ENCODE measurements around the gene EVL. TPM values are rescaled to one million over a fixed set of nuclear protein-coding genes. Genes with fewer than 3 reads are reported as not detected.

EVL gene
- total RNA-seq, 2 experiments from 2014 or later = 660 to 678 TPM

DNA sequence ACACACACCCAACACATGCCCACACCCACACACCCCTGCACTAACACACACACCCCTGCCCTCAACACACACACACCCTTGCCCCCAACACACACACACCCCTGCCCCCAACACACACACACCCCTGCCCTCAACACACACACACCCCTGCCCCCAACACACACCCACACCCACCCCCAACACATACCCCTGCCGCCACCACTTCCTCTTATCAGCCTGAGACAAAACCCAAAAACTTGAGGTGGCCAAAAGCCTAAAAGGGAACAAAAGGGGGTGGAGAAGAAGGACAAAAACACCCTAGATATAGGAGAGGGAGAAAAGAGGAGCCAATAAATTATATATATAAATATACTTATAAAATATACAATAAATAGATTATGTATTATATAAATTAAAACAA, 103.3 kb downstream of the EVL start:
- H3K27me3 ChIP-seq (ENCODE audit: control insufficient read depth in 1 of 2, insufficient read depth in 2 of 2, low read length in 2 of 2) = peaks cover 0 to 2% of the 10 kb centered on the region in 2 experiments
- H3K27ac ChIP-seq (ENCODE audit: low read depth in 1 of 2, low read length in 2 of 2) = no peak overlapping the region
- CTCF ChIA-PET = no interaction called here
- peaks cover 10% of the 10 kb centered on the region for H3K4me1 ChIP-seq (ENCODE audit: insufficient read depth, low read length)
- Mint-ChIP-seq H3K4me3 (no peak overlapping the region), H3K36me3 (ENCODE audit: low read depth) (no peaks in the 10 kb centered on the region), H3K9me3 (no peaks in the 10 kb centered on the region), H3K27ac (no peak overlapping the region), H3K4me1 (ENCODE audit: low read depth) (peaks cover 6% of the 10 kb centered on the region), H3K27me3 (peaks cover 13% of the 10 kb centered on the region)
- intact Hi-C loops (cut with DNase I, micrococcal nuclease) = no loop called here
- peak in 1 of 14 experiments; percentile 24 for DNase-seq
- no peak for ATAC-seq (ENCODE audit: poor library complexity)
- H3K36me3 ChIP-seq (ENCODE audit: insufficient read depth, low read length) = no peaks in the 10 kb centered on the region
- no peaks in the 10 kb centered on the region for H3K9me3 ChIP-seq (ENCODE audit: control insufficient read depth in 1 of 2, insufficient read depth in 1 of 2, low read length in 2 of 2)
- POLR2A ChIA-PET = no interaction called here
- TF ChIP-seq, protein P1, sequence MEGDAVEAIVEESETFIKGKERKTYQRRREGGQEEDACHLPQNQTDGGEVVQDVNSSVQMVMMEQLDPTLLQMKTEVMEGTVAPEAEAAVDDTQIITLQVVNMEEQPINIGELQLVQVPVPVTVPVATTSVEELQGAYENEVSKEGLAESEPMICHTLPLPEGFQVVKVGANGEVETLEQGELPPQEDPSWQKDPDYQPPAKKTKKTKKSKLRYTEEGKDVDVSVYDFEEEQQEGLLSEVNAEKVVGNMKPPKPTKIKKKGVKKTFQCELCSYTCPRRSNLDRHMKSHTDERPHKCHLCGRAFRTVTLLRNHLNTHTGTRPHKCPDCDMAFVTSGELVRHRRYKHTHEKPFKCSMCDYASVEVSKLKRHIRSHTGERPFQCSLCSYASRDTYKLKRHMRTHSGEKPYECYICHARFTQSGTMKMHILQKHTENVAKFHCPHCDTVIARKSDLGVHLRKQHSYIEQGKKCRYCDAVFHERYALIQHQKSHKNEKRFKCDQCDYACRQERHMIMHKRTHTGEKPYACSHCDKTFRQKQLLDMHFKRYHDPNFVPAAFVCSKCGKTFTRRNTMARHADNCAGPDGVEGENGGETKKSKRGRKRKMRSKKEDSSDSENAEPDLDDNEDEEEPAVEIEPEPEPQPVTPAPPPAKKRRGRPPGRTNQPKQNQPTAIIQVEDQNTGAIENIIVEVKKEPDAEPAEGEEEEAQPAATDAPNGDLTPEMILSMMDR (IDR thresholded peaks at IDR 0.05) = no peak
- no peak overlapping the region for H3K4me3 ChIP-seq (ENCODE audit: low read length)

DNA sequence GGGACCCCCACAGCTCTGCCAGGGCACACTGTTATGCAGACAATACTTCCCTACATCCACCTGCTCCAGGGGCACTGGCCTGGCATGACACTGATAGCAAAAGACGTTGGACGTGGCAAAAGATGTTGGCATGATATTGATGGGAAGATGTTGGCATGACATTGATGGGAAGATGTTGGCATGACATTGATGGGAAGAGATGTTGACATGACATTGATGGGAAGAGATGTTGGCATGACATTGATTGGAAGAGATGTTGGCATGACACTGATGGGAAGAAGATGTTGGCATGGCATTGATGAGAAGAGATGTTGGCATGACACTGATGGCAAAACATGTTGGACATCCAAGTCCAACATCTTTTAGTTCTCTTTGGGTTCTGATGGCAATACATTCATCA, 105.7 kb downstream of the EVL start:
- intact Hi-C loops (cut with DNase I, micrococcal nuclease) = loop anchor here in 1 of 2 experiments (5.0 kb wide), 1 partner anchor 134 kb away; no protein-coding TSS in a partner anchor
- CTCF ChIA-PET = no interaction called here
- Histone ChIP-seq H3K9me3 (ENCODE audit: control insufficient read depth in 1 of 2, insufficient read depth in 1 of 2, low read length in 2 of 2) (no peaks in the 10 kb centered on the region), H3K4me1 (ENCODE audit: insufficient read depth, low read length) (peaks cover 10% of the 10 kb centered on the region), H3K4me3 (ENCODE audit: low read length) (no peak overlapping the region), H3K36me3 (ENCODE audit: insufficient read depth, low read length) (no peaks in the 10 kb centered on the region), H3K27ac (ENCODE audit: low read depth in 1 of 2, low read length in 2 of 2) (no peak overlapping the region), H3K27me3 (ENCODE audit: control insufficient read depth in 1 of 2, insufficient read depth in 2 of 2, low read length in 2 of 2) (peaks cover 0 to 2% of the 10 kb centered on the region in 2 experiments)
- TF ChIP-seq, protein P1 (IDR thresholded peaks at IDR 0.05) = no peak
- H3K4me3 Mint-ChIP-seq = no peak overlapping the region
- POLR2A ChIA-PET = no interaction called here
- DNase-seq (no peak), ATAC-seq (ENCODE audit: poor library complexity) (no peak)
- H3K27me3 Mint-ChIP-seq = peaks cover 13% of the 10 kb centered on the region
- H3K36me3 Mint-ChIP-seq (ENCODE audit: low read depth) = no peaks in the 10 kb centered on the region
- H3K4me1 Mint-ChIP-seq (ENCODE audit: low read depth) = peaks cover 6% of the 10 kb centered on the region
- no peaks in the 10 kb centered on the region for H3K9me3 Mint-ChIP-seq
- H3K27ac Mint-ChIP-seq = no peak overlapping the region

DNA sequence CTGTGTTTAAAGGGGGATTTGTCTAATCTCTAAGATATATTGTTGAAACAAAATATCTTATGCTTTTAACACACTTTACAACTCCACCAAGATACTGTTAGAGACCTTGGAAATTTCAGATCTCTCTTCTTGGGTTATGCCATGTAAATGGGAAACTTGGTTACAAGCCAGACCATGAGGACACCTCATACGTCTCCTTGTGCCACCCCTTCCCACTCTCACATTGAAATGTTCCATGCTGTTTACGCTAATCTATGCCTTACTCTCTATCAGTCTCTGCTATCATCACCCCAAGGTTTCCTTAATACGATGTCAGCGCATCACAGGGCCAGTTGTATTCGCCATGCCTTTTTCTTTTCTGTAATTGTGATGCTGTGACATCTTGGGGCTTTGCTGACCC, 107.6 kb downstream of the EVL start:
- H3K36me3 Mint-ChIP-seq (ENCODE audit: low read depth) = no peaks in the 10 kb centered on the region
- no peaks in the 10 kb centered on the region for H3K4me1 Mint-ChIP-seq (ENCODE audit: low read depth)
- peaks cover 0 to 2% of the 10 kb centered on the region in 2 experiments for H3K27me3 ChIP-seq (ENCODE audit: control insufficient read depth in 1 of 2, insufficient read depth in 2 of 2, low read length in 2 of 2)
- H3K27ac ChIP-seq (ENCODE audit: low read depth in 1 of 2, low read length in 2 of 2) = no peak overlapping the region
- POLR2A ChIA-PET = no interaction called here
- no peak overlapping the region for H3K4me3 Mint-ChIP-seq
- H3K27ac Mint-ChIP-seq = no peak overlapping the region
- DNase-seq (no peak), ATAC-seq (ENCODE audit: poor library complexity) (no peak)
- H3K27me3 Mint-ChIP-seq = peaks cover 6% of the 10 kb centered on the region
- no peaks in the 10 kb centered on the region for H3K9me3 Mint-ChIP-seq
- no peaks in the 10 kb centered on the region for H3K9me3 ChIP-seq (ENCODE audit: control insufficient read depth in 1 of 2, insufficient read depth in 1 of 2, low read length in 2 of 2)
- TF ChIP-seq, protein P1 (IDR thresholded peaks at IDR 0.05) = no peak
- CTCF ChIA-PET = no interaction called here
- intact Hi-C loops (cut with DNase I, micrococcal nuclease) = loop anchor here in 1 of 2 experiments (5.0 kb wide), 1 partner anchor 136 kb away; no protein-coding TSS in a partner anchor
- no peak overlapping the region for H3K4me3 ChIP-seq (ENCODE audit: low read length)
- no peaks in the 10 kb centered on the region for H3K36me3 ChIP-seq (ENCODE audit: insufficient read depth, low read length)
- H3K4me1 ChIP-seq (ENCODE audit: insufficient read depth, low read length) = no peaks in the 10 kb centered on the region
